Measurements from ENCODE around the gene RRP1B. TPM values are rescaled to one million over a fixed set of nuclear protein-coding genes. Genes with fewer than 3 reads are reported as not detected.

Gene RRP1B
- total and polyA plus RNA-seq, 9 of the 15 experiments (the other 6 are each of a cell fraction or from before 2014, with no cell fraction given), result 6.8 to 66.6 (median 41.9) TPM

- intact Hi-C loops (cut with micrococcal nuclease) (no loop called here), in situ Hi-C loops (cut with MboI) (no loop called here)
- ATAC-seq (peak; percentile 19), DNase-seq (ENCODE audit: extremely low read depth in 1 of 4, low spot score in 3 of 4) (no peak), FAIRE-seq (no peak)
- Histone ChIP-seq H3K79me2 (ENCODE audit: control insufficient read depth, insufficient read depth, low read length) (peaks cover 41% of the 10 kb centered on the region), H3K9me1 (ENCODE audit: control insufficient read depth, insufficient read depth, low read length) (peaks cover 19% of the 10 kb centered on the region), H3K36me3 (ENCODE audit: control insufficient read depth, insufficient read depth, low read length) (peaks cover 31% of the 10 kb centered on the region; the same call in 2 of the 3 replicates), H4K20me1 (replicated peaks; ENCODE audit: control insufficient read depth, insufficient read depth, low read length) (peaks cover 27% of the 10 kb centered on the region), H2AFZ (ENCODE audit: low read depth, low read length) (peak overlapping the region; percentile 90), H3K4me1 (replicated peaks in 1 of 2; ENCODE audit: control insufficient read depth in 2 of 2, insufficient read depth in 2 of 2, low read length in 2 of 2) (peaks cover 29 to 40% of the 10 kb centered on the region in 2 experiments; a peak in 4 of 5 replicates), H3K9ac (ENCODE audit: insufficient read depth in 1 of 2, low read depth in 2 of 2, low read length in 2 of 2) (peak overlapping the region; percentile 96 to 100), H3K4me2 (ENCODE audit: insufficient read depth, low read length) (peak overlapping the region; percentile 74), H3K4me3 (peak overlapping the region; percentile 100), H3K27me3 (ENCODE audit: control insufficient read depth in 2 of 2, insufficient read depth in 2 of 2, low read length in 2 of 2) (no peaks in the 10 kb centered on the region), H3K27ac (ENCODE audit: extremely low read depth, low read depth, low read length) (peak overlapping the region; percentile 97), H3K9me3 (replicated peaks; ENCODE audit: control insufficient read depth, insufficient read depth, low read depth, low read length) (no peaks in the 10 kb centered on the region)
- TSS peak; percentile 94 for BruUV-seq (replicated peaks)
- POLR2A ChIA-PET, result interaction anchor here (0.6 to 2.7 kb wide), 6 partner anchors 10 to 62 kb away, joined by 3 to 23 read pairs (median 3); no protein-coding TSS in a partner anchor
- CTCF ChIA-PET (ENCODE audit: low intra/inter-chr PET ratio), result no interaction called here
- 32% methylated on average over 63 of the region's 70 CpGs for WGBS (ENCODE audit: insufficient coverage, low coverage, missing lambda C conversion rate)
- peak; percentile 3; the same call in 1 of the 2 replicates for TF ChIP-seq ZSCAN32 (CRISPR knock-in tag; IDR thresholded peaks at IDR 0.05)
- no peak for TF ChIP-seq CREB1 (IDR thresholded peaks at IDR 0.05)
- peak; percentile 44; the same call in 1 of the 2 replicates for TF ChIP-seq CREB1 (CRISPR knock-in tag; IDR thresholded peaks at IDR 0.05)
- peak; percentile 65 for TF ChIP-seq MGA (IDR thresholded peaks at IDR 0.05)
- 0 out of 2 replicates have a peak, but pooled peaks have one; percentile 21 for TF ChIP-seq KDM2B (CRISPR knock-in tag; IDR thresholded peaks at IDR 0.05)
- no peak for TF ChIP-seq ARNT (IDR thresholded peaks at IDR 0.05)
Observed at GRCh38 chr21:43717967-43718871, 58.9 kb downstream of the RRP1B start.

Data from K562 (cell line).